Measurements from ENCODE around the gene MYOF.
"Not testable (repeated sequence)": the region's sequence is repeated elsewhere in the genome, so short reads cannot be mapped to it uniquely, and the experiment has no call there.

MYOF gene

DNA sequence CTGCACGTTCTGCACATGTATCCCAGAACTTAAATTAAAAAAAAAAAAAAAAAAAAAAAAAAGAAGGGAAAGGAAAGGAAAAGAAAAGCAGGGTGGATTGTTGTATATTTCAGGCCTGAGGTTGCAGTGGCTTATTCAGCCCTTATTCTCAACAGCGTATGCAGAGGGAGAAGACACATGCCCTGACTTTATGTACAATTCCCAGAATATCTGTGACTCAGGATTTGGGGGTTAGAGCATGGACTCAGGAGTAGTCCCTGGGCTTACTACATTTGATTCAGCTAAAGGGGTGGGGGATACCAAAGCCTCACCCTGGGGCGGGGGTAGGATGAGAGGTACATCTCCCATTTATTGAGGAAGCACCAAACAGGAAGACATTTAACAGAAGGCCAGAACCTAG lies 137.4 kb downstream of the MYOF start:
- no peak for DNase-seq (ENCODE audit: low read depth)

GRCh38 chr10:93342921-93343320 lies 139.2 kb downstream of the MYOF start:
- no peak for DNase-seq (ENCODE audit: low read depth)

DNA sequence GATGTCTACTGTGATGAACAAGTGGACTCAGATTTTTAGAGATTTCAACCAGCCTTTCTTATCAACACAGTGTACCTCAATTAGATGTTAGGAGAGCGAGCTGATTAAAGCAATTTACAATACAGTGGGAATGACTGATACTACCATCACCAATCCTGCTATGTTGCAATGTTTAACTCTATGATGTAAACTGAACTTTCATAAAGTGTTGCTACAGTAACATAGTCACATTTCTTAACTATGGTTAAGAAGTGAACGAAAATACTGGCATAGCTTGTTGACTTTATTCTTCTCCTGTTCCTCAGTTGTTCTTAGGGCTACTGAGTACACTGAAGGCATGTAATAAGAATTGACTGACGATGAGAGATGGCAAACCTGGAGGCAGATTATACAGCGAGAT lies 139.8 kb downstream of the MYOF start:
- DNase-seq (ENCODE audit: low read depth): no peak

DNA sequence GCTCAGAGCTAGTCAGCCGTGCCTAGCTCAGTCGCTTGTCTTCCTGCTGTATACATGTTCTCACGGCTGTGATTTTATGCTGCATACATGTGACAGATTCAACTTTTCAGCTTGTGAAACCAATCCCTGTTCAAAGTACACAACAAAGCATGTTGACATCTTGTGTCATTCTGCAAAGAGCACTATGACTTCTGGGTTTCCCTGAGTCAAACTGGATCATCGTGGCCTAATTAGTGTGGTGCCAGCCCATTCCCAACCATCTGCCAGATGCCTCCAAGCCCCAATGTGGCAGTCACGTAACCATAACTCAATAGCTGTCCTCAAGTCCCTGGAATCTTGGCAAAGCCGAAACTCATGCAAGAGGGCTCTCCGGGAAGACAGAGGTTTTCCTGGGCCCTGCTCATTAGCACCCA lies 144.8 kb downstream of the MYOF start:
- no peak for DNase-seq (ENCODE audit: low read depth)

- DNase-seq (ENCODE audit: low read depth): no peak
Observed at GRCh38 chr10:93336678-93337077, 145.5 kb downstream of the MYOF start.

DNA sequence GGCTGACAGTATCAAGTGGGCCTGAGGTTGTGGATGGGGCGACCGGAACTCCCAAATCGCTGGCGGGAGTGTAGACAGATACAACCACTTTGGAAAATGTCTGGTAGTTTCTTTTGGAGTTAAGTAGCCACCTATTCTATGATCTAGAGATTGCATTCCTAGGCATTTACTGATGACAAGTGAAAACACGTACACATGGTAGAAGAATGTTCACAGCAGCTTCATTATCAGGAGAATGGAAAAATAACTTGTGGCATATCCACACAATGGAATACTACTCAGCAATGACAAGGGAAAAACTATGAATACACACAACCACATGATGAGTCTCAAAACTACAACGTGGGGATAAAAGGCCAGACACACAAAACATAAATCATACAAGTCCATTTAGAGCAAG lies 146.0 kb downstream of the MYOF start:
- DNase-seq (ENCODE audit: low read depth): no peak

DNA sequence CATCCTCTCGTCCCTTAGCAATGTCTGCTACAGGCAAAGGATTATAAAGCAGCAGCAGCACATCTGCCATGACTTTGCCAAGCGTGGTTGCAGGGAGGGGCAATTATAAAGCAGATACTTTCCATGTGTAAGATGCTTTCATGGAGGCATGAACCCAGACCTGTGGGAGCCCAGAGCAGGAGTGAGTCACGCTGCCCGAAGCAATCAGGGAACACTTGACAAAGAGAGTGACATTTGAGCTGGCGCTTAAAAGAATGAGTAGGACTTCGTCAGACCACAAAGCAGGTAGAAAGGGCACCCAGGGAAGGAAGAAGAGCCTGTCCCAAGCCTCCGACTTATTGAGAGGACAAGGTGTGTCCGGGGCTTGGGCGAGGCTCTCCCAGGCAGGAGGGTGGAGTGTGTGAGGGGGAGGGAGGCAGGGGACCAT lies 147.2 kb downstream of the MYOF start:
- no peak for DNase-seq (ENCODE audit: low read depth)

DNA sequence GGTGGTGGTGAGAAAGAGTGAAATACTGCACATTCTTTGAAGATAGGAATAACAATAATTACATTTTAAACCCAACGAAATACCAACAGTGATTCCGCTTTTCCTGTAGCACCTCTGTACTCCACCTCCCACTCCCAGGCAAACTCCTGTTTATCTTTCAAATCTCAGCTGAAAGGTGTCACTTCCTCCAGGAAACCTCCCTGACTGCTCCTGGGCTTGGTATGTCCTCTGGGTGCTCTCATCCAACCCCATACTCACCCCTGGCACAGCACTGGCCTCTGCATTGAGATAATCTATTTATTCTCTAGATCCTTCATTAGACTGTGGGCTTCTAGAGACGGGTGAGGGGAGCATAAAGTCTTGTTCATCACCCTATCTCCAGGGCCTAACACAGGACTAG lies 148.0 kb downstream of the MYOF start:
- no peak for DNase-seq (ENCODE audit: low read depth)

GRCh38 chr10:93333278-93333978 lies 148.7 kb downstream of the MYOF start:
- no peak for DNase-seq (ENCODE audit: low read depth)

GRCh38 chr10:93330824-93331223 lies 151.3 kb downstream of the MYOF start:
- no peak for DNase-seq (ENCODE audit: low read depth)

GRCh38 chr10:93319896-93320295 lies 162.2 kb downstream of the MYOF start:
- DNase-seq (ENCODE audit: low read depth): no peak

DNA sequence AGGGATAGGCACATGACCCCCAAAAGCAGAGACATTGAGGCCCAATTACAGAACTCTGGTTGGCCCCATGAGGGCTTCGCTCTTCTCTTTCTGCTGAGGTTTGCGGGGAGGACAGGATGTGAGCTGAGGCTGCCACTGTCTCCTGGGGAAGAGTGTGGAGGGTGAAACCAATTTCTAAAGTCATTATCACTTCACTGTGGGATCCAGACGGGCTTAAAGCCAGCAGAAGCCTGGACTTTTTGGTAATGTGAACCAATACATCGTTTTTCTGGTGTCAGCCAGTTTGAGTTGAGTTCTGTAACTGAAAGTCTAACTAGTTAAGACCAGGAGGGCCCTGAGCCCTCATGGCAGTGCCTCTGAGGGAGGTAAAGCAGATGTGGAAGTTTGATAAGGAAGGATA lies 163.0 kb downstream of the MYOF start:
- no peak for DNase-seq (ENCODE audit: low read depth)

DNA sequence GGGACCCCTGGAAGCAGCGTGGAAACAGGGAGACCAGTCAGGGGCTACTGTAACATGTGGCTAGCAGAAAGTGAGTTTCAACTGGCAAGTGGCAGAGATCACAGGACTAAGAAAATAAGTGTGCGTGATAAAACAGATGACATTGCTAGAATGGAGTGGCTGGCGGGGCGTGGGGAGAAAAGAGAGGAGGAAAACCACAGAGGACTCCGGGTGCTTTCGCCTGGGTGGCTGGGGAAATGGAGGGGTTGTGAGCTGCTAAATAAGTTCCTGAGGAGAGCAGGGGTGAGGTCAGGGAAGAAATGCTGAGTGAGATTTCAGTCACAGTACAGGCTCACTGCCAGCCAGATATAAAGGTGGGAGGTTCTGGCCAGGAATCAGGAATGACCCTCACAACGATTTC lies 166.9 kb downstream of the MYOF start:
- no peak for DNase-seq (ENCODE audit: low read depth)

DNA sequence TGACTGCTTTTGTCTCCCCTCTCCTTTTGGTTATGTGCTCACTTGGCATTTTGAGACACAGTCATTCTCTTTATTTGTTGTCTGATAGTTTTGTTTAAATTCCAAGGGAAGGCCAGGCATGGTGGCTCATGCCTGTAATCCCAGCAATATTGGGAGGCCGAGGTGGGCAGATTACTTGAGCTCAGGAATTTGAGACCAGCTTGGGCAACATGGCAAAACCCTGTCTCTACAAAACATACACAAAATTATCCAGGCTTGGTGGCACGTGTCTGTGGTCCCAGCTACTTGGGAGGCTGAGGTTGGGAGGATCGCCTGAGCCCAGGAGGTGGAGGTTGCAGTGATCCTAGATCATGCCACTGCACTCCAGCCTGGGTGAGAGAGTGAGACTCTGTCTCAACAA lies 167.5 kb downstream of the MYOF start:
- not testable (repeated sequence) for DNase-seq (ENCODE audit: low read depth)

DNA sequence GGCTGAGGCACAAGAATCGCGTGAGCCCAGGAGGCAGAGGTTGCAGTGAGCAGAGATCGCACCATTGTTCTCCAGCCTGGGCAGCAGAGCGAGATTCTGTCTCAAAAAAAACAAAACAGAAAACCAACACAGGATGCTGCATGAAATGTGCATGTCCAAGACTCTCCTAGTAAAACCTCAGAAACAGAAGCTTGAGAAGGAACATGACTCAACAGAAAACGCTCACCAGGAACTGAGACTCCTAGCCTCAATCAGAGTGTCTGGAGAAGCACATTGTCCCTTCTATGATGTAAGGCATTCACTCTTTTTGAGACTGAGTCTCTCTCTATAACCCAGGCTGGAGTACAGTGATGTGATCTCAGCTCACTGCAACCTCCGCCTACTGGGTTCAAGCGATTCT lies 168.3 kb downstream of the MYOF start:
- DNase-seq (ENCODE audit: low read depth): no peak

GRCh38 chr10:93309062-93309461 lies 173.1 kb downstream of the MYOF start:
- no peak for DNase-seq (ENCODE audit: low read depth)

DNA sequence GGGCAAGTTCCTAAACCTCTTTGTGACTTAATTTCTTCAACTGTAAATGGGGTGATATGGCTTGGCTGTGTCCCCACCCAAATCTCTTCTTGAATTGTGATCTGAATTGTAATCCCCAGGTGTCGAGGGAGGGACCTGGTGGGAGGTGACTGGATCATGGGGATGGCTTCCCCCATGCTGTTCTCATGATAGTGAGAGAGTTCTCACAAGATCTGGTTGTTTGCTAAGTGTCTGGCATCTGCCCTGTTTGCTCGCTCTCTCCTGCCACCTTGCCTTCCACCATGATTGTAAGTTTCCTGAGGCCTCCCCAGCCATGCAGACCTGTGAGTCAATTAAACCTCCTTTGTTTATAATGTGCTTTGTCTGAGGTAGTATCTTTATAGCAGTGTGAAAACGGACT lies 177.0 kb downstream of the MYOF start:
- DNase-seq (ENCODE audit: low read depth): no peak

DNA sequence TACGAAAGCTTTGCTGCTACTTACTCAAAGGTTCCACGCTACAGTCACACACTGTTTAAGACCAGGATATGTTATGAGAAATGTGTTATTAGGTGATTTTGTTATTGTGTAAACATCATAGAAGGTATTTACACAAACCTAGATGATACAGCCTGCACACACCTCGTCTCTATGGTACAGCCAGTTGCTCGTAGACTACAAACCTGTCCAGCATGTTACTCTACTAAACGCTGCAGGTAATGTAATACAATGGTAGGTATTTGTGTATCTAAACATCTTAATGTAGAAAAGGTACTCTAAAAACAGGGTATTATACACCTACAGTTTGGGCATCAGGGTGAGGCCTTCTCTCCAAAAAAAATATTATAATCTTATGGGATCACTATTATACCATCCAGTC lies 181.2 kb downstream of the MYOF start:
- no peak for DNase-seq (ENCODE audit: low read depth)

DNA sequence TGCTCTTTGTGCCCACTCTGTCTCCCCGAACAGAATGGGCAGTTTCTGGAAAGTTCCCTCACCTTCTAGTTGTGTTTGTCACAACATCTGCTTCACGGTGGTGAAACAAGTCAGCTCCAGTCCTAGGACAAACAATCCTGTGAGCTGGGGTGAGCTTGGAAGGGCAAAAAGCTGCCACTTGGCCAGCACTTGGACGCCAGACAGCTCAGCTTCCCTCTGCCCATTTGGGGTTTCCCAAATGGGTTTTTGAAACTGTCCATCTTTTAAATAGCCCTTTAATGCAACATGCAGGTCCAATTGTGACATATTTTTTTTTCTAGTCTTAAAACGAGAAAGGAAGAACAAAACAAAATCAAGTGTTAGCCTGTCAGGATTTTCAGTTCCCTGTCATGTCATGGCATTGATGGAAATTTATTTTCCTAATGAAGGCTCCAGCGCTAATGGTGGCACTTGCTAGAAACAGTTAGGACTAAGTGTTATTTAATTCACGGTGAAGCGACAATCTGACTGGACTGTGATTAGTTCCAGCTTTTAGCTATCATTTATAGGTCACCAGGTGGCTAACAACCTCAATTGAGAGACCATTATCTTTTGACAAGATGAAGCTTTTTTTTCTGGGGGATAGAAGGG lies 181.7 kb downstream of the MYOF start:
- DNase-seq (ENCODE audit: low read depth): no peak

DNA sequence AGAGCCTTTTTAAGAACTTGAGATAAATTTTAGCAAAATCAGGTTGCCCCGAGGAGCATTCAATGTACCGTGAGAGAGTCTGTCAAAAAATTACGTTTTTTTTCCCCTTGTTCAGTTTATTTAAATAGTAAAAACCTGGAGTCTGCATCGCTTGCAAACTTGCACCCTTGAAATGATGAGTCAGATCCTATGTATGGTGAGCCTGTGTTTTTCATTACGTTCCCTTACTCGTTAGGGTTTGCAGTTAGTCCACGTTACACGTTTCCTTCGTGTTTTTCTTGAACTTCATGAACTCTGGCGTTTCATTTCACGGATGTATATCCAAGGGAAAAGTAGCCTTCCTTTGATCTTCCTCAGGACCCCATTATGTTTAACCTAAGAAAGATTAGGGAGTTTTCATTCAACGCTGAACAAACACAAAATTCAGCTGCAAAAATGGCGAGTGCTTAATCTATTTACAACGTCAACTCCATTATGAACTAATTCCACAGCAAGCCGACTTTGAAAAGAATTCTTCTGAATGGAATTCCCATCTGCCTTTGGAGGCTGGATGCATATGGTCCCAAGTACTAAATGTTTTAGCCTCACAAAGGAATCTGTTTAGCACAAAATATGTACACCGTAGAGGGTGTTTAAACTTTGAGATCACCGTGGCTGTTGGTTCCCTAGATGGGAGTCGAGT lies 182.4 kb downstream of the MYOF start:
- DNase-seq (ENCODE audit: low read depth): no peak

DNA sequence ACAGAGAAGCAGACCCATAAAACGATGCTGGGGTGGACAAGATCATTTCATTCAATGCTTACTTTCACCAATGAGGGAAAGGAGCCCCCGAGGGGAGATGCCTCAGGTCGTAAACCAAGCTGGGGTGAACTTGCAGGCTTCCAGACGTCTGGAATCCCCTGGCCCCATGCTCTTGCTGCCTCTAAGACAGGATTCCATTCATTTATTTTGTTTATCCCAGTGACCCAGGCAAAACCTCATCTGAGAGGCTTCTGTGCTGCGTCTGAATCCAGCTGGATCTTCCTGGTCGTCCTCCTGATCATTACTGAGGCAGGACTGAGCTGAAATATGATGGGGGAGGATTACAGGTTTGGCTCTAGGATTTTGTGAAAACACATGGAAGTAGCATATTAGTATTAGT lies 182.9 kb downstream of the MYOF start:
- no peak for DNase-seq (ENCODE audit: low read depth)

- no peak for DNase-seq (ENCODE audit: low read depth)
Observed at GRCh38 chr10:93296151-93296550, 186.0 kb downstream of the MYOF start.

- DNase-seq (ENCODE audit: low read depth): no peak
Observed at GRCh38 chr10:93293999-93294398, 188.1 kb downstream of the MYOF start.
